H9 (cell line): ENCODE results near the gene MGAT5. TPM values are rescaled to one million over a fixed set of nuclear protein-coding genes. Genes with fewer than 3 reads are reported as not detected.

Experiments used
- DNase-seq: peaks from one replicate; pipeline ENCODE4 v3.0.0-alpha.2; 2017
- H2AFZ ChIP-seq: one replicate; pipeline ENCODE4 v1.6.1; 2013; ENCODE audit warnings: mild to moderate bottlenecking, low read length, control low read depth, moderate library complexity
- H2AK5ac ChIP-seq: 2 replicates; pipeline ENCODE4 v1.6.1; 2013; ENCODE audit warnings: low read length, control low read depth, mixed read lengths; ENCODE audit not compliant: insufficient read length
- H2BK120ac ChIP-seq: one replicate; pipeline ENCODE4 v1.6.1; 2013; ENCODE audit warnings: low read depth, mild to moderate bottlenecking, low read length, control low read depth, inconsistent platforms; ENCODE audit not compliant: poor library complexity, severe bottlenecking
- H2BK12ac ChIP-seq: 2 replicates; pipeline ENCODE4 v1.6.1; 2013; ENCODE audit warnings: low read length, control low read depth, mixed read lengths, low read depth; ENCODE audit not compliant: insufficient read length
- H2BK15ac ChIP-seq: 2 replicates; pipeline ENCODE4 v1.6.1; 2013; ENCODE audit warnings: low read depth, low read length, control low read depth
- H2BK20ac ChIP-seq: one replicate; pipeline ENCODE4 v1.6.1; 2013; ENCODE audit warnings: low read depth, mild to moderate bottlenecking, low read length, control low read depth, inconsistent platforms; ENCODE audit not compliant: poor library complexity, severe bottlenecking
- H2BK5ac ChIP-seq: 2 replicates; pipeline ENCODE4 v1.6.1; 2013; ENCODE audit warnings: low read length, control low read depth, mixed read lengths; ENCODE audit not compliant: insufficient read length
- H3K14ac ChIP-seq: 2 replicates; pipeline ENCODE4 v1.6.1; 2013; ENCODE audit warnings: low read length, control low read depth; ENCODE audit not compliant: insufficient read depth
- H3K18ac ChIP-seq: 2 replicates; pipeline ENCODE4 v1.6.1; 2013; ENCODE audit warnings: low read depth, mild to moderate bottlenecking, mixed read lengths, low read length, control low read depth; ENCODE audit not compliant: insufficient read length
- H3K23ac ChIP-seq: 2 replicates; pipeline ENCODE4 v1.6.1; 2013; ENCODE audit warnings: low read length, control low read depth, mixed read lengths, low read depth; ENCODE audit not compliant: insufficient read length
- H3K23me2 ChIP-seq: 2 replicates; pipeline ENCODE4 v1.6.1; 2013; ENCODE audit warnings: low read depth, mild to moderate bottlenecking, mixed read lengths, low read length, control low read depth; ENCODE audit not compliant: insufficient read length, poor library complexity, severe bottlenecking
- H3K27ac ChIP-seq: 2 replicates; pipeline ENCODE4 v1.5.1; 2013; ENCODE audit warnings: low read length, control low read depth, mixed read lengths, low read depth; ENCODE audit not compliant: insufficient read length
- H3K27me3 ChIP-seq: 2 replicates; pipeline ENCODE4 v1.6.1; 2013; ENCODE audit warnings: low read length, control low read depth, inconsistent platforms; ENCODE audit not compliant: insufficient read depth
- H3K4ac ChIP-seq: 2 replicates; pipeline ENCODE4 v1.6.1; 2013; ENCODE audit warnings: low read depth, mild to moderate bottlenecking, control low read depth, inconsistent platforms, low read length, moderate library complexity
- H3K4me1 ChIP-seq: 2 replicates; pipeline ENCODE4 v1.6.1; 2013; ENCODE audit warnings: low read length, control low read depth, inconsistent platforms; ENCODE audit not compliant: insufficient read depth
- H3K4me2 ChIP-seq: 2 replicates; pipeline ENCODE4 v1.6.1; 2013; ENCODE audit warnings: low read length, control low read depth, mixed read lengths; ENCODE audit not compliant: insufficient read length, insufficient read depth
- H3K56ac ChIP-seq: 2 replicates; pipeline ENCODE4 v1.6.1; 2013; ENCODE audit warnings: low read depth, mild to moderate bottlenecking, mixed read lengths, low read length, control low read depth; ENCODE audit not compliant: insufficient read length
- H3K79me1 ChIP-seq: 2 replicates; pipeline ENCODE4 v1.6.1; 2013; ENCODE audit warnings: low read depth, mild to moderate bottlenecking, moderate library complexity, low read length, control low read depth, inconsistent platforms; ENCODE audit not compliant: insufficient read depth, poor library complexity, severe bottlenecking
- H3K79me2 ChIP-seq: 2 replicates; pipeline ENCODE4 v1.6.1; 2013; ENCODE audit warnings: low read length, control low read depth, inconsistent platforms; ENCODE audit not compliant: insufficient read depth
- H3K9ac ChIP-seq: 2 replicates; pipeline ENCODE4 v1.6.1; 2013; ENCODE audit warnings: low read length, control low read depth, mixed read lengths; ENCODE audit not compliant: insufficient read length; ENCODE audit errors: extremely low read depth
- H3K9me3 ChIP-seq: one replicate; pipeline ENCODE4 v1.6.1; 2013; ENCODE audit warnings: low read depth, low read length, inconsistent platforms; ENCODE audit not compliant: control insufficient read depth
- H3T11ph ChIP-seq: one replicate; pipeline ENCODE4 v1.6.1; 2013; ENCODE audit warnings: mild to moderate bottlenecking, low read length, control low read depth, inconsistent platforms
- H4K20me1 ChIP-seq: one replicate; pipeline ENCODE4 v1.6.1; 2013; ENCODE audit not compliant: control insufficient read depth, insufficient read length, insufficient read depth
- H4K5ac ChIP-seq: 2 replicates; pipeline ENCODE4 v1.6.1; 2013; ENCODE audit warnings: low read depth, mild to moderate bottlenecking, mixed read lengths, low read length, control low read depth; ENCODE audit not compliant: insufficient read length
- H4K8ac ChIP-seq: replicated peaks from 2 replicates; pipeline ENCODE4 v1.6.1; 2013; ENCODE audit warnings: low read length, control low read depth, mixed read lengths, low read depth; ENCODE audit not compliant: insufficient read length
- H4K91ac ChIP-seq: 2 replicates; pipeline ENCODE4 v1.6.1; 2013; ENCODE audit warnings: low read depth, mild to moderate bottlenecking, moderate library complexity, mixed read lengths, low read length, control low read depth; ENCODE audit not compliant: insufficient read length
- H3K27ac Mint-ChIP-seq, 3 experiments: 2 replicates in 2 of 3; 3 replicates in 1 of 3; pipeline ENCODE4 v1.8.0; 2020 to 2021; ENCODE audit warnings: mixed read lengths in 3 of 3, mild to moderate bottlenecking in 1 of 3, moderate library complexity in 1 of 3
- H3K27me3 Mint-ChIP-seq: 2 replicates; pipeline ENCODE4 v1.8.0; 2021; ENCODE audit warnings: low read depth, mild to moderate bottlenecking, moderate library complexity, mixed read lengths
- H3K36me3 Mint-ChIP-seq, 3 experiments: 2 replicates in 2 of 3; 3 replicates in 1 of 3; pipeline ENCODE4 v1.8.0; 2020 to 2021; ENCODE audit warnings: low read depth in 3 of 3, mixed read lengths in 3 of 3; ENCODE audit not compliant: insufficient read depth in 1 of 3
- H3K4me1 Mint-ChIP-seq, 2 experiments: 2 replicates each; pipeline ENCODE4 v1.8.0; 2020; ENCODE audit warnings: mixed read lengths in 2 of 2
- H3K4me3 Mint-ChIP-seq, 2 experiments: 2 replicates in 1 of 2; 3 replicates in 1 of 2; pipeline ENCODE4 v1.8.0; 2020 to 2021; ENCODE audit warnings: mild to moderate bottlenecking in 2 of 2, mixed read lengths in 2 of 2, moderate library complexity in 1 of 2
- H3K9me3 Mint-ChIP-seq, 2 experiments: 2 replicates in 1 of 2; 3 replicates in 1 of 2; pipeline ENCODE4 v1.8.0; 2020; ENCODE audit warnings: mild to moderate bottlenecking in 2 of 2, mixed read lengths in 2 of 2, moderate library complexity in 1 of 2
- WGBS: extraction: QIAGEN DNeasy Blood & Tissue Kit; methylation state at CpG from one replicate; pipeline ENCODE4 v1.1.7; 2013; ENCODE audit warnings: missing lambda C conversion rate, low lambda C conversion rate, mixed read lengths; ENCODE audit not compliant: insufficient read length; ENCODE audit errors: extremely low coverage; 5-methylcytosine and 5-hydroxymethylcytosine counted together
- total RNA-seq: library from RNA; stranded (reverse); gene quantifications from 2 replicates; pipeline ENCODE4 v1.2.1, GENCODE V29; 2021
- TF ChIP-seq, protein P1 (sequence below): fragments of 200-600 bp; sonication (generic); conservative IDR thresholded peaks from 3 replicates; pipeline ENCODE4 v1.8.0; 2021; ENCODE audit warnings: antibody characterized with exemption, mild to moderate bottlenecking

Gene MGAT5
- total RNA-seq, 1 experiment from 2014 or later = 25.7 TPM

DNA sequence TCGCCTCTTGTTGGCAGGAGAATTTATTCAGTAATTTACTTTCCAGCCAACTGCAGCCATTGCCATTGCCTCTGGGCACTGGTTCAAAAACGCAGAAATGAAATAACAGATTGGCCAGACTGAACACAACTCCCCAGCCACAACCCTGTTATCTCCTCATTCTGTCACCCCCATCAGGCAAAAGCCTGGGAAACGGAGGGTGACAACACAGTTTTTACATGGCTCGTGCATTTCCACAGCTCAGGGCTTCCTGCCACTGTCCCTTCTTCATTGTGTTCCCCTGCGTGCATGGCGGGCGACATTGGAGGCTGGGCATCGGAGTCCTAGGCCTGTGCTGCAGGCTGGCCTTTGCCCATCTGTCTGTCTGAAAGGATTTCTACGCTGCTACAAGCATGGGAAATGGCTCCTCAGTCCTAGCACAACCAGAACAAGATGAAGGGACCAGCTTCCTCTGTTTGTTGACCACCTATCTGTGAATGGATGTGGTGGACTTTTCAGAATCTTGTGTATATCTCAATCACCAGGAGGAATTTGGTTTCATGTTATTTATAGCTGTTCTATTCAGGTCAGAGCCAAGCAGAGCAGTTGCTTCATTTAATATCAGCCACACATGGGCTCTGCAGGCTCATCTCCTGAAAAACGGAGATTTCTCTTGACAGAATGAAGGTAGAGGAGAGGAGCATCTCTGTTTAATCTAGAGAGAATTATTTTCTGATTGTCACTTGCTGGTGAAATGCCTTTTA is 107.0 kb downstream of the MGAT5 start:
- Histone ChIP-seq H3K4ac (no peak overlapping the region), H3T11ph (no peak overlapping the region), H3K4me2 (no peak overlapping the region), H3K4me1 (no peaks in the 10 kb centered on the region), H2BK5ac (no peak overlapping the region), H3K27ac (no peak overlapping the region), H2BK15ac (no peak overlapping the region), H3K9me3 (no peaks in the 10 kb centered on the region), H2BK120ac (no peak overlapping the region), H2AFZ (no peak overlapping the region), H3K9ac (no peak overlapping the region), H3K23ac (no peak overlapping the region), H4K20me1 (no peaks in the 10 kb centered on the region), H3K23me2 (no peaks in the 10 kb centered on the region), H2AK5ac (no peak overlapping the region), H3K79me2 (no peaks in the 10 kb centered on the region), H4K91ac (no peak overlapping the region), H2BK12ac (no peak overlapping the region), H4K5ac (no peak overlapping the region), H4K8ac (no peak overlapping the region), H3K14ac (no peak overlapping the region), H3K27me3 (no peaks in the 10 kb centered on the region), H3K79me1 (no peaks in the 10 kb centered on the region), H3K18ac (no peak overlapping the region), H2BK20ac (no peak overlapping the region), H3K56ac (no peak overlapping the region)
- Mint-ChIP-seq H3K4me1 (peaks cover 14 to 16% of the 10 kb centered on the region in 2 experiments), H3K27me3 (no peaks in the 10 kb centered on the region), H3K9me3 (no peaks in the 10 kb centered on the region), H3K36me3 (peaks cover 0 to 10% (median 0%) of the 10 kb centered on the region in 3 experiments; a peak in 5 of 7 replicates), H3K4me3 (no peak overlapping the region), H3K27ac (peak overlapping the region in 1 of 3 experiments; percentile 71; a peak in 2 of 7 replicates)
- WGBS = no CpG with 5 or more reads among the region's 10 CpGs
- TF ChIP-seq, protein P1, sequence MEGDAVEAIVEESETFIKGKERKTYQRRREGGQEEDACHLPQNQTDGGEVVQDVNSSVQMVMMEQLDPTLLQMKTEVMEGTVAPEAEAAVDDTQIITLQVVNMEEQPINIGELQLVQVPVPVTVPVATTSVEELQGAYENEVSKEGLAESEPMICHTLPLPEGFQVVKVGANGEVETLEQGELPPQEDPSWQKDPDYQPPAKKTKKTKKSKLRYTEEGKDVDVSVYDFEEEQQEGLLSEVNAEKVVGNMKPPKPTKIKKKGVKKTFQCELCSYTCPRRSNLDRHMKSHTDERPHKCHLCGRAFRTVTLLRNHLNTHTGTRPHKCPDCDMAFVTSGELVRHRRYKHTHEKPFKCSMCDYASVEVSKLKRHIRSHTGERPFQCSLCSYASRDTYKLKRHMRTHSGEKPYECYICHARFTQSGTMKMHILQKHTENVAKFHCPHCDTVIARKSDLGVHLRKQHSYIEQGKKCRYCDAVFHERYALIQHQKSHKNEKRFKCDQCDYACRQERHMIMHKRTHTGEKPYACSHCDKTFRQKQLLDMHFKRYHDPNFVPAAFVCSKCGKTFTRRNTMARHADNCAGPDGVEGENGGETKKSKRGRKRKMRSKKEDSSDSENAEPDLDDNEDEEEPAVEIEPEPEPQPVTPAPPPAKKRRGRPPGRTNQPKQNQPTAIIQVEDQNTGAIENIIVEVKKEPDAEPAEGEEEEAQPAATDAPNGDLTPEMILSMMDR = no peak
- no peak for DNase-seq
